Breast epithelium (tissue), 3 donors: ENCODE results near the gene UGGT1.

Experiments used
- POLR2A ChIP-seq: fragments of 450-650 bp; IDR thresholded peaks from one replicate; pipeline ENCODE4 v1.6.1; 2016; ENCODE audit warnings: antibody characterized with exemption, mild to moderate bottlenecking, moderate library complexity
- POLR2AphosphoS5 ChIP-seq, 3 donors: sonication (generic); formaldehyde crosslinking; IDR thresholded peaks; one replicate each; pipeline ENCODE4 v1.6.1; 2017; ENCODE audit warnings: antibody characterized with exemption in 3 of 3
- TF ChIP-seq, protein P1 (sequence below), 3 donors: fragments of 450-650 bp; IDR thresholded peaks; one replicate each; pipeline ENCODE4 v1.5.1; 2016 to 2017; ENCODE audit warnings: antibody characterized with exemption in 3 of 3, mild to moderate bottlenecking in 3 of 3, moderate library complexity in 3 of 3

DNA sequence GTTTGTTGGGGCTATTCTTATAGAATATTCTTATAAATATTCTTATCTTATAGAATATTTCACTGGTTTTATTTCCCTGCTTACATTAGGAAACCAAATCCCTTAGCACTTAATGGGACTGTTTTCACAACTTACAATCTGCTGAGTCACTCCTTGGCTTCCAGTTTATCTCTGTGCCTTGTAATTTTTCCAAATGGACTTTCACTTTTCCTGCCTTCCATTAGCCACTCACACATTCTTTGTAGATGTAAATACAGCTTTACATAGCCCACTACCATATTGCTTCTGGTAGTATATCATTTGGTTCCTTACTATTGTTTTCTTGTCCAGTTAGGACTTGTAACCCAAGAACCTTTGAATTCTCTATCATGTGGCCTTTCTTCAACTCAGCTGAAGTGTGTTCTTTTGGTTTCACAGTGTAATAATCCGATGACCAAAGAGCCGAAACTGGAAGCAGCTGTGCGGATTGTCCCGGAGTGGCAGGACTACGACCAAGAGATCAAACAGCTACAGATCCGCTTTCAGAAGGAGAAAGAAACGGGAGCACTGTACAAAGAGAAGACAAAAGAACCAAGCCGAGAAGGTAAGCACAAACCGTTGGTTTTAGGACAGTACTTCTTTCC lies 96.1 kb downstream of the UGGT1 start:
- TF ChIP-seq, protein P1, sequence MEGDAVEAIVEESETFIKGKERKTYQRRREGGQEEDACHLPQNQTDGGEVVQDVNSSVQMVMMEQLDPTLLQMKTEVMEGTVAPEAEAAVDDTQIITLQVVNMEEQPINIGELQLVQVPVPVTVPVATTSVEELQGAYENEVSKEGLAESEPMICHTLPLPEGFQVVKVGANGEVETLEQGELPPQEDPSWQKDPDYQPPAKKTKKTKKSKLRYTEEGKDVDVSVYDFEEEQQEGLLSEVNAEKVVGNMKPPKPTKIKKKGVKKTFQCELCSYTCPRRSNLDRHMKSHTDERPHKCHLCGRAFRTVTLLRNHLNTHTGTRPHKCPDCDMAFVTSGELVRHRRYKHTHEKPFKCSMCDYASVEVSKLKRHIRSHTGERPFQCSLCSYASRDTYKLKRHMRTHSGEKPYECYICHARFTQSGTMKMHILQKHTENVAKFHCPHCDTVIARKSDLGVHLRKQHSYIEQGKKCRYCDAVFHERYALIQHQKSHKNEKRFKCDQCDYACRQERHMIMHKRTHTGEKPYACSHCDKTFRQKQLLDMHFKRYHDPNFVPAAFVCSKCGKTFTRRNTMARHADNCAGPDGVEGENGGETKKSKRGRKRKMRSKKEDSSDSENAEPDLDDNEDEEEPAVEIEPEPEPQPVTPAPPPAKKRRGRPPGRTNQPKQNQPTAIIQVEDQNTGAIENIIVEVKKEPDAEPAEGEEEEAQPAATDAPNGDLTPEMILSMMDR (IDR thresholded peaks at IDR 0.05), result no peak
- TF ChIP-seq POLR2A, result no peak
- no peak for TF ChIP-seq POLR2AphosphoS5 (IDR thresholded peaks at IDR 0.05)
